IMR-90 (cell line): ENCODE data around the gene ZNF74.

ENCODE experiments used
- BHLHE40 ChIP-seq: fragments of 150-350 bp; IDR thresholded peaks from 2 replicates; pipeline ENCODE4 v1.6.1; 2016; ENCODE audit warnings: mild to moderate bottlenecking, low read depth, low read length
- CEBPB ChIP-seq: IDR thresholded peaks from 2 replicates; pipeline ENCODE4 v1.6.1; 2012; ENCODE audit warnings: low read depth, low read length, improper control_type of control experiment
- CHD1 ChIP-seq: IDR thresholded peaks from 2 replicates; pipeline ENCODE4 v1.6.1; 2012; ENCODE audit warnings: low read depth, low read length, improper control_type of control experiment
- MAFK ChIP-seq: IDR thresholded peaks from 2 replicates; pipeline ENCODE4 v1.6.1; 2012; ENCODE audit warnings: low read depth, low read length, improper control_type of control experiment
- MAZ ChIP-seq: IDR thresholded peaks from 2 replicates; pipeline ENCODE4 v1.6.1; 2012; ENCODE audit warnings: low read depth, mild to moderate bottlenecking, low read length, improper control_type of control experiment, moderate library complexity, borderline replicate concordance
- MXI1 ChIP-seq: IDR thresholded peaks from 2 replicates; pipeline ENCODE4 v1.6.1; 2012; ENCODE audit warnings: low read depth, mild to moderate bottlenecking, low read length, moderate library complexity, borderline replicate concordance
- NFE2L2 ChIP-seq: fragments of 150-350 bp; IDR thresholded peaks from 2 replicates; pipeline ENCODE4 v1.6.1; 2016; ENCODE audit warnings: low read depth, mild to moderate bottlenecking, low read length
- POLR2A ChIP-seq: IDR thresholded peaks from 2 replicates; pipeline ENCODE4 v1.6.1; 2012; ENCODE audit warnings: mild to moderate bottlenecking, low read depth, low read length
- RAD21 ChIP-seq: IDR thresholded peaks from 2 replicates; pipeline ENCODE4 v1.6.1; 2012; ENCODE audit warnings: low read length, improper control_type of control experiment
- RCOR1 ChIP-seq: IDR thresholded peaks from 2 replicates; pipeline ENCODE4 v1.6.1; 2012; ENCODE audit warnings: mild to moderate bottlenecking, low read length, improper control_type of control experiment; ENCODE audit not compliant: insufficient replicate concordance
- RFX5 ChIP-seq: IDR thresholded peaks from 2 replicates; pipeline ENCODE4 v1.8.0; 2012; ENCODE audit warnings: low read depth, mild to moderate bottlenecking, low read length, moderate library complexity
- SMC3 ChIP-seq: fragments of 150-350 bp; IDR thresholded peaks from 2 replicates; pipeline ENCODE4 v1.6.1; 2016; ENCODE audit warnings: low read depth, mild to moderate bottlenecking, antibody characterized with exemption, low read length, moderate library complexity
- USF2 ChIP-seq: fragments of 150-350 bp; IDR thresholded peaks from 2 replicates; pipeline ENCODE4 v1.6.1; 2017; ENCODE audit warnings: mild to moderate bottlenecking, antibody characterized with exemption, low read length, low read depth
- TF ChIP-seq, protein P1 (sequence below): conservative IDR thresholded peaks from 2 replicates; pipeline ENCODE4 v1.5.1; 2012; ENCODE audit warnings: mild to moderate bottlenecking, low read depth, low read length, improper control_type of control experiment

DNA sequence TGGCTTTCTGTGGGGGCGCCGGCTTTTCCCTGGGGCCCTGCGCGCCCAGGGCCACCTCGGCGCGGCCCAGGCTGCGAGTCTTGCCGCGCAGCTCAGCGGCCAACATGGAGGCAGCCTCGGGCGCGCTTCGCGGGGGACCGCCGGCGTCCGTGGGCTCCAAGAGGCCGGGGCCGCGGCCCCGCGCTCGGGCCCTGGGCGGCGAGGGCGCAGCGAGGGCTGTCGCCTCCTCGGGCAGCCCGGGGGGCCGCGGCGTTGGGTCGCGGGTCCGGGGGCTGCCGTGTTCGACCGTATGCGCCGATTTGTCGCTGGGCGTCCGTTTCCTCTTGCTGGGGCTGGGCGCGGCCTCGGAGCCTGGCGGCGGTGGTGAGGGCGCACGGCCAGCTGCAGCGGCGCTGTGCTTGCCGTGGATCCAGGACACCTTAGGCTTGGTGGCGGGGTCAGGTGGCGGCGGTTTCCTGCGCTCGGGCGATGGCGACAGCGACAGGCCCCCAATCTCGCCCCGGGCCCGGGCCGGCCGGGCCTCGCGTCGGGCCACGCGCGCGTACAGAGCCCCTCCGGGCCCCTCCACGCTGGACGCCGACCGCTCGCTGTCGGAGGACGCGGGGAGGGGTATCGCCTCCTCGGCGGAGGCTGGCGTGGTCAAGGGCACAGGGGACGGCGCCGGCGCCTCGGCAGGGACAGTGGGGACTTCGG lies 31.8 kb downstream of the ZNF74 start:
- TF ChIP-seq POLR2A = no peak
- TF ChIP-seq, protein P1, sequence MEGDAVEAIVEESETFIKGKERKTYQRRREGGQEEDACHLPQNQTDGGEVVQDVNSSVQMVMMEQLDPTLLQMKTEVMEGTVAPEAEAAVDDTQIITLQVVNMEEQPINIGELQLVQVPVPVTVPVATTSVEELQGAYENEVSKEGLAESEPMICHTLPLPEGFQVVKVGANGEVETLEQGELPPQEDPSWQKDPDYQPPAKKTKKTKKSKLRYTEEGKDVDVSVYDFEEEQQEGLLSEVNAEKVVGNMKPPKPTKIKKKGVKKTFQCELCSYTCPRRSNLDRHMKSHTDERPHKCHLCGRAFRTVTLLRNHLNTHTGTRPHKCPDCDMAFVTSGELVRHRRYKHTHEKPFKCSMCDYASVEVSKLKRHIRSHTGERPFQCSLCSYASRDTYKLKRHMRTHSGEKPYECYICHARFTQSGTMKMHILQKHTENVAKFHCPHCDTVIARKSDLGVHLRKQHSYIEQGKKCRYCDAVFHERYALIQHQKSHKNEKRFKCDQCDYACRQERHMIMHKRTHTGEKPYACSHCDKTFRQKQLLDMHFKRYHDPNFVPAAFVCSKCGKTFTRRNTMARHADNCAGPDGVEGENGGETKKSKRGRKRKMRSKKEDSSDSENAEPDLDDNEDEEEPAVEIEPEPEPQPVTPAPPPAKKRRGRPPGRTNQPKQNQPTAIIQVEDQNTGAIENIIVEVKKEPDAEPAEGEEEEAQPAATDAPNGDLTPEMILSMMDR = no peak
- TF ChIP-seq MAZ = no peak
- no peak for TF ChIP-seq RFX5
- no peak for TF ChIP-seq MXI1
- no peak for TF ChIP-seq RCOR1
- TF ChIP-seq MAFK = no peak
- TF ChIP-seq RAD21 = no peak
- no peak for TF ChIP-seq CHD1
- TF ChIP-seq USF2 = no peak
- TF ChIP-seq SMC3 = no peak
- no peak for TF ChIP-seq NFE2L2
- no peak for TF ChIP-seq CEBPB
- TF ChIP-seq BHLHE40 = no peak
